Neural progenitor cell (in vitro differentiated cells): ENCODE data around the gene INPP1.

Experiments
- EZH2 ChIP-seq: fragments of 200-600 bp; sonication (generic); IDR thresholded peaks from 2 replicates; pipeline ENCODE4 v1.6.1; 2017; ENCODE audit warnings: antibody characterized with exemption, mild to moderate bottlenecking, moderate library complexity
- EZH2phosphoT487 ChIP-seq: fragments of 200-600 bp; sonication (generic); IDR thresholded peaks from 2 replicates; pipeline ENCODE4 v1.6.1; 2017; ENCODE audit warnings: antibody characterized with exemption
- TF ChIP-seq, protein P1 (sequence below): fragments of 200-600 bp; sonication (generic); IDR thresholded peaks from 2 replicates; pipeline ENCODE4 v1.5.1; 2017; ENCODE audit warnings: antibody characterized with exemption, mild to moderate bottlenecking

DNA sequence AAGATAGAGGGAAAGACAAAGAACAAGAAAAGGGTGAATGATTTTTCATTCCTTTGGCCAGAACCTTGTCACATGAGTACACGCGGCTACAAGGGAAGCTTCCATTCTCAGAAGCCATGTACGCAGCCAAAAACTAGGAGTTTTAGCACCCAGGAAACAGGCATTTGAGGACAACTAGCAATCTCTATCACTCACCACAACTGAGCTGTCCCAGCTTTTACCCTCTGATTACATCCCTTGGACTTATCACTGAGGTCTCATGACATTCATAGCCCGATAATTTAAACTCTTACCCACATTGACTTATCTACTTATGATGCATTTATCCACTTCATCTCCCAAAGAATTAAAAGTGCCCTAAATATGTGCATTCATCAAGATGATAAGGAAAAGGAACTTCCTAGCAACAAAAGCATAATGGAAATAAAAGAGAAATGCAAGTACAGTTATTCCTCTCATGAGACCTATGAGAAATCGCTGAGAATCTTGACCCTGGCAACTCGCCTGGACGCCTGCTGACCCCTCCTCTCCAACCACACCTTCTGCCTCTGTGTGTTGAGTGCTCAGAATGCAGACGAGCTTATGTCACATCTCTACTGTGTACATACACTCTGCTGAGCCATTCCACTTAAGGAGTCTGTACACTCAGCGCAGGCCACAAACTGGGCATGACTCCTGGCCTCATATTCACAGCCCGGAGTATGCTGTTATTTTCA lies 36.0 kb downstream of the INPP1 start:
- TF ChIP-seq, protein P1, sequence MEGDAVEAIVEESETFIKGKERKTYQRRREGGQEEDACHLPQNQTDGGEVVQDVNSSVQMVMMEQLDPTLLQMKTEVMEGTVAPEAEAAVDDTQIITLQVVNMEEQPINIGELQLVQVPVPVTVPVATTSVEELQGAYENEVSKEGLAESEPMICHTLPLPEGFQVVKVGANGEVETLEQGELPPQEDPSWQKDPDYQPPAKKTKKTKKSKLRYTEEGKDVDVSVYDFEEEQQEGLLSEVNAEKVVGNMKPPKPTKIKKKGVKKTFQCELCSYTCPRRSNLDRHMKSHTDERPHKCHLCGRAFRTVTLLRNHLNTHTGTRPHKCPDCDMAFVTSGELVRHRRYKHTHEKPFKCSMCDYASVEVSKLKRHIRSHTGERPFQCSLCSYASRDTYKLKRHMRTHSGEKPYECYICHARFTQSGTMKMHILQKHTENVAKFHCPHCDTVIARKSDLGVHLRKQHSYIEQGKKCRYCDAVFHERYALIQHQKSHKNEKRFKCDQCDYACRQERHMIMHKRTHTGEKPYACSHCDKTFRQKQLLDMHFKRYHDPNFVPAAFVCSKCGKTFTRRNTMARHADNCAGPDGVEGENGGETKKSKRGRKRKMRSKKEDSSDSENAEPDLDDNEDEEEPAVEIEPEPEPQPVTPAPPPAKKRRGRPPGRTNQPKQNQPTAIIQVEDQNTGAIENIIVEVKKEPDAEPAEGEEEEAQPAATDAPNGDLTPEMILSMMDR = no peak
- TF ChIP-seq EZH2 (no peak), EZH2phosphoT487 (no peak)
